RCC 7860 (cell line): Measurements from ENCODE around the gene PPP2R2B.

Experiments used
- DNase-seq: peaks from one replicate; pipeline ENCODE4 v3.0.0-alpha.2; 2015; ENCODE audit warnings: low spot score
- FAIRE-seq: peaks from 2 replicates; lab custom pipeline; 2012; peaks lifted over from hg19 to GRCh38; lab: Jason Lieb, UNC

PPP2R2B gene

DNA sequence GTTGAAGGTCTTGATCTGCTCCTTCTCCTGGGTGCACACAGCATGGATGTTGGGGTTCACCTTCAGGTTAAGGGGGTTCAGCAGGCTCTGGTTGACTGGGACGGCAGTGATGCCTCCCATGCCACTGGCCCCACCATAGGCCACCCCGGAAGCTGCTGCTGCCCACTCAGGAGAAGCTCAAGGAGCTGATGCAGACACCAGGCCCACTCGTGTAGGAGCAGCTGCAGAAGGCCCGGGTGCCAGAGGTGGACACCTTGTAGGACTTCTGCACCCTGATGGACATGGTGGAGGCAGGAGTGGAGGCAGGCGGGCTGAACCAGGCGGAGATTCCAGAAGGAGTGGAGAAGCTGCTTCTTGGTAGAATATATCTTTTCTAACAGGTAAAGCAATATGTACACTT is 171.2 kb downstream of the PPP2R2B start:
- DNase-seq (no peak), FAIRE-seq (no peak)

DNA sequence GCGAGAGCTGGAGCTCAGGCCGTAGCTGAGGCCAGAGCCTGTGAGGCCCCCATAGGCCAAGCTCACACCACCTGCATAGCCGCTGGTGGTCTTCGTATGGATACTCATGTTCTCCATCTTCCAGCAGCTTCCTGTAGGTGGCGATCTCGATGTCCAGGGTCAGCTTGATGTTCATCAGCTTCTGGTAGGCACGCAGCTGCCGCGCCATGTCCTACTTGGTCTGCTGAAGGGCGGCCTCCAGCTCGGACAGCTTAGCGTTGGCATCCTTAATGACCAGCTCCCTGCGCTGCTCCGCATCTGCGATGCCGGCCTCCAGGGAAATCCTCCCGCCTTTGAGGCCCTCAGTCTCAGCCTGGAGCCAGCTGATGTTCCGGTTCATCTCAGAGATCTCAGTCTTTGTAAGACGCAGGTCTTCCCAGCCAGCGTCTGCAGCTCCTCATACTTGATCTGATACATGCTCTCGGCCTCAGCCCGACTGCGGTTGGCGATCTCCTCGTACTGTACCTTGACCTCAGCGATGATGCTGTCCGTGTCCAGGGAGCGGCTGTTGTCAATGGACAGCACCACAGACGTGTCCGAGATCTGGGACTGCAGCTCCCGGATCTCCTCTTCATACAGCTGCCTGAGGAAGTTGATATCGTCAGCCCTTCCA is 172.1 kb downstream of the PPP2R2B start:
- FAIRE-seq (no peak), DNase-seq (no peak)

DNA sequence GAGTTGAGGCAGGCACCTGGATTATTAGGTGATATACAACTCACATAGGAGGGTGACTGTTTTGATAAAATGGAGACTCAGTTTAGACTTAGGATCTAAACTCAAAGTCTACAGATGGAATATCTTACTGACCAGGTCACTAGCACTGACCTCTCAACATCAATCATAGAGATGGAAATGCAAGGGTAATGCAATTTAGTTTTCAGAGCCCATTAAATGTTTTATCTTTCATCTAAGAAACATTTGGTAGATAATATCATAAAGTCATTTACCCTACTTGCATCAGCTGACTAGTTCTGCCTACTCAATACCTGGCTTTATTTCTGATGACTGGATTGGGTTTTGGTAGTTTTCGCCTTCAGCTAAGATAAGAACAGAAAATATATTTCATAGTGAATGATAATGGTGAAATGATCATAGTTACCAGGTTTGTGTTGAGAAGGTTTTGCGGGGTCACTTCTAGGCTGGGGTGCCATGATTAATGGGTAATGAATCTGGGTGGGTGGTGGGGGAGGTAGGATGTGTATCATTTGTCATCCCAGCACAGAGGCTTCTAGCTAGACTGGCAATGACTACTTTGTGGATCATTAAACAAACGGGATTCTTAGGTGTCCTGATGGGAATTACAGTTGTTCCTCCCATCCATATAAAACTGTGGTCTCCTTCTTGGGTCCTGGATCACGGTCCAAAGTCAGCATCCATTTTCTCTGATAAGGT is 173.4 kb downstream of the PPP2R2B start:
- DNase-seq (peak; percentile 59), FAIRE-seq (peak; percentile 84)

DNA sequence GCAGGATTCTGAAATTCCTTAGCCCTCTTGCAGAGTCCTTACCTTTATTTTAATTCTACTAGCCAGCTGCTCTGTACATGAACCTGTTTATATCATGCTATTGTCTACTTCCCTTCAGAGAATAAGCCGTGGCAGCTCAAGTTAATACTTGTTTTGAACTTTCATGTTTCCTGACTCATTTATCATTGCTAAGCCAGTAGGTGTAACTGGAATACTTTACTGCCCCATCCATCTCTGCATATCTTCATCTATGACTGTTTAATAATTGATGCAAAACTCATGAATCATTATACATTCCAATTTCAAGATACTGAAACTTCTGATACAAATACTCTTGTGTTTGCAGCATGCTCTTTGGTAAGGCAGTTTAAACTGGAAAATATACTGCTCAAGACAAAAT is 174.7 kb downstream of the PPP2R2B start:
- FAIRE-seq = peak; percentile 91
- DNase-seq = peak; percentile 56

DNA sequence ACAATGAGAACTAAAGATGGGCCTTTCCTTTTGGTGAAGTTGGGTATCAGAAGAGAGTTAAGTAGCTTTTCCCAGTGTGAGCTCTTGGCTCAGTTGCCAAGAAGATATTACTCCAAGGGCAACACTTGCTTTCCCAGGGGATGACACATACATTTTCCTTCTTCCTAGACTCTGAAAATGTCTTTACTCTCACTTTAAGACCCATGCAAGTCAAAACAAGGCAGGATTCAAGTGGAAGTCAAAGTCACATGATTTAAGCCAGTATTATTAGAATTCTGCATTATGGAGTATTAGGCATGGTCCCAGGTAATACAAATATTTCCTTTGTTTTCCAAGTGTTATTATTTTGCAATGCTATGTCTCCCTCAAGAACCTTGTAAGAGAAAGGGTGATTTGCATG is 175.1 kb downstream of the PPP2R2B start:
- no peak for FAIRE-seq

DNA sequence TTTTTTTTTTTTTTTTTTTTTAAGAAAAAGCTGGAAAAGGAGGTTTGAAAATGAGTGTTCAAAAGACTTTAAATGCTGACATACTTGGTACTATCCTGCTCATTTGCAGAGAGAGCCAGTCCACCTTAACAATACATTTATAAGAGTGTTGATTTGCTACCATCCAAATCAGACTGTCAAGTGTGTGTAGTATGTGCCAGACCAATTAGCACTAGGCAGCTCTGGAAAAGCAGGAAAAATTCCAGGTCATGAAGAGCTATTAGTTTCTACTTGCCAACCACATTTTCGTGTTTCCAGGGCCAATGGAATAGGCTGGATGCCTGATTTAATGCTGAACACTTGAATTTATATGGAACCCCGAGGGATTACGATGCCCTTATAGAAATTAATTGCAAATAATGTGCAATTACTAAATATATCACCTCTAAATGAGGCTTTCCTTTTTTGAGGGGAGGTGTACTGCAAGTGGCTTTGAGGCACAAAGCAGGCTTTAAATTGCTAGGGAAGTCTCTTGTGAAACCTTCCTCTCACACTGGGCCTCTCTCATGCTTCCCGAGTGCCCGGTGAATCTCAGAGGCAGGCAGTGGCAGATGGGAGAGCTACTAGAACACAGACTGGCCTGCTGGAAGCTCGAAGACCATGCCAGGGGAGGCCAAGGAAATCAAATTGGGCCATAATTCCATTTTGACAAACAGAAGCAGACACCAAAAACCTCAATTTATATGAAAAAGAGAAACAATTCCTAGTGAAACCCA is 178.7 kb downstream of the PPP2R2B start:
- FAIRE-seq = no peak
- DNase-seq = no peak

More for the DNA sequence above, 175.1 kb downstream of the PPP2R2B start:
- DNase-seq = no peak

DNA sequence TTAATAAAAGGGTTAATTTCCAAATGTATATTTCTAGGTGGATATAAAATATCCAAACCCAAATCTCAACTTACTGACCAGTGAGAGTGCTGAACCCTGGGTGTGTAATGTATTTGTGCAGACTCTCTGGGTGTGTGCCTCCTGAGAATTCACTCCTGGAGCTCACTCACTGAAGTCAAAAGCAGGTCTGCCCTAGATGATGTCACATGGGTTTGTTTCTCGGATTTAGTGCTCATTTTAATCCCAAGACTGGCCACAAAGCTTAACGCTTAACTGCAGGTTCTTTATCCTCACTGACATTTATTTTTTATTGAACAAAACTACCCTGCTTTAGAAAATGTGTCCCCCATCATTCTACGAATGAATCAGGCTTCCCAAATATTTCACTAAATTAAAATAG is 179.4 kb downstream of the PPP2R2B start:
- no peak for FAIRE-seq

DNA sequence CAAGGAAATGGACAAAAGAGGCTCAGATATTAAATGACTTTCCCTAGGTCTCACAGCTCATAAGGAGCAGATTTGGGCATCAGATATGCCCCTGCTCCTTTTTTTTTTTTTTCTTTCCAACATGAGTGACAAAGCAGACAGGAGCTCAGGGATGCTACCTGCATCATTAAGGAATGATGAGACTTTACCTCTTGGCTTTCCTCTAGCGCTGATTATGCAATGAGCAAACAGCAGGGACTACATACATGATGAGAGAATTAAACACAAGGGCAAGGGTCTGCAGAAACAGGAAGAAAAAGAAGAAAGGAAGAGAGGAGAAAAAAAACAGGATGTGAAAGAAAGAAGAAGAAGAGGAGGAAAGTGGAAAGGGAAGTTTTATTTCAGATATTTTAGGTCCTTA is 179.9 kb downstream of the PPP2R2B start:
- no peak for FAIRE-seq
- no peak for DNase-seq

More for the DNA sequence above, 179.4 kb downstream of the PPP2R2B start:
- no peak for DNase-seq

DNA sequence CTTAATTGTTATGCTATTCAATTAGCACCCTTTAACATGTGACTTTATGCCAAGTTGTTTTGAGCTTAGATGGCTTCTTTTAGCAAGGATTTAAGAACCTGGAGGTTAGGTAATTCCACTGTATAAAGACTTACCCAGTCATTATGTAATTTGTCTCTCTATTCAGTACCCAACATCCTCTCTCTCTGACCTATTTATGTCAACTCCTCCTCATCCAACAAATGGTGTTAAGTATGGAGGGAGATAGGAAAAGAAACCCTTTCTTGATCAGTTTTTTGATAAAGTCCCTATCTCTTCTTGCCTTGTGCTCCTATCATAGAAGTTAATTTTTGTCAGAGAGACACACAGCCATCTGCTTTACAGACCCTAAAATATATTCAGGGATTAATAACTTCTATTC is 181.3 kb downstream of the PPP2R2B start:
- FAIRE-seq (no peak), DNase-seq (no peak)

- no peak for FAIRE-seq
- no peak for DNase-seq
Measured at GRCh38 chr5:146695646-146696045, 182.9 kb downstream of the PPP2R2B start.

- DNase-seq (no peak), FAIRE-seq (no peak)
Measured at GRCh38 chr5:146690880-146691355, 187.6 kb downstream of the PPP2R2B start.

DNA sequence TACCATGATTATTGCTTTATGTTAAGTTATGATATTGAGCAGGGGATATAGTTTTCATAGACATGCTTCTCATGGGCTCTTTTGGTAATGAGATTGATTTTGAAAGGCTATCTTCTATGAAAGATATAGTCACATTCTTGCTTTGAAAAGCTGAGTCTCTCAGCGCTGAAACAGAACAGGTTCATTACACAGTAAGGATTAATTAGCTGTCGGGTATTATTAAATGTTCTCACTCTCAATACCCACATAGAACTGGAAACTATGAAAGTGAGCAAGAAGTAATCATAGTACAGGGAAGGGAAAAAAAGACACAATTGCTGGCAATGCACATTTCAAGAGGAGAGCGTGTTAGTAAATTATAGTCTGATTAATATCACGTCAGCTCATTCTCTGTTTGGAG is 190.9 kb downstream of the PPP2R2B start:
- no peak for DNase-seq
- no peak for FAIRE-seq

DNA sequence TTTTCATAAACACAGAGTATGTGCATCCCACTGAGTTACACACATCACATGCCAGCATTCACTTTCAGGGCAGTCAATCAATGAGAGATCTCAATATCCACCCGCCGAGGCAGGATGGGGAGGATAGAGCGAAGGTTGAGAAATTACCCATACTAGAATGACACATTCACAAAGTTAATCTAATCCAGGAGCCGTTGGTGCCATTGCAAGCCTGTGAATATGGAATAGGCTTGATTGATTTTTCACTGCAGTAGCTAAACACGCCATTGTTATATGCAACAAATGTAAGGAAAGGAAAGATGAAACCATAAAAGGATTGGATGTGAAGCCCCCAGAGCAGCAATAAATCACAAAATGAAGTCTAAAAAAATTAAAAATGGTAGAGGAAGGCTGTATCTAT is 194.7 kb downstream of the PPP2R2B start:
- DNase-seq = no peak
- no peak for FAIRE-seq

DNA sequence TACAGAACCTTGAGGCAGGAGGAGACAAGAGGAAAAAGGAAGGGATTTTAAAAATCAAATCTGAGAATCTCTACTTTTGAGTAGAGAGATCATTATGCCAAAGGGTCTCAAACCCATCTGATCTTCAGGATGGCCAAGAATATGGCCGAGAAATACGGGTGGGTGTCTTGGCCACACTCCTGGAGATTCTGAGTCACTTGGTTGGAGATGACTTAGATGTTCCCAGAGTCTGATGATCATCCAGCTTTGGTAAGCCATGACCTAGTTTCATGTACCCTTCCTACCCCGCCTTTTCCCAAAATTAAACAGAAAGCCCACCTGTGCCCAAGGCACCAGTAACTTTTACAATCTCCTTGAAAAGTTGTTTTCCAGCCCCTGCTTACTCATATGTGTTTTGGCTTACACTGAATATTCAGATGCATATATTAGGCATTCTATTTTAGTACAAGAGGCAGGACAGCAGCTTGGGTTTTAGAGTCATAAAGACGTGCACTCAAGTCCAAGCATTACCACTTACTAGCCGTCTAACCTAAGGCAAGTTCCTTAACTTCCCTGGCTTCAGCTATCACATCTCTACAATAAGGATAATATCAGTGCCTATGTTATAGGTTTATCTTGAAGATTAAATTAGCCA is 195.5 kb downstream of the PPP2R2B start:
- FAIRE-seq (no peak), DNase-seq (no peak)

GRCh38 chr5:146681585-146682105 is 196.9 kb downstream of the PPP2R2B start:
- FAIRE-seq (no peak), DNase-seq (no peak)

DNA sequence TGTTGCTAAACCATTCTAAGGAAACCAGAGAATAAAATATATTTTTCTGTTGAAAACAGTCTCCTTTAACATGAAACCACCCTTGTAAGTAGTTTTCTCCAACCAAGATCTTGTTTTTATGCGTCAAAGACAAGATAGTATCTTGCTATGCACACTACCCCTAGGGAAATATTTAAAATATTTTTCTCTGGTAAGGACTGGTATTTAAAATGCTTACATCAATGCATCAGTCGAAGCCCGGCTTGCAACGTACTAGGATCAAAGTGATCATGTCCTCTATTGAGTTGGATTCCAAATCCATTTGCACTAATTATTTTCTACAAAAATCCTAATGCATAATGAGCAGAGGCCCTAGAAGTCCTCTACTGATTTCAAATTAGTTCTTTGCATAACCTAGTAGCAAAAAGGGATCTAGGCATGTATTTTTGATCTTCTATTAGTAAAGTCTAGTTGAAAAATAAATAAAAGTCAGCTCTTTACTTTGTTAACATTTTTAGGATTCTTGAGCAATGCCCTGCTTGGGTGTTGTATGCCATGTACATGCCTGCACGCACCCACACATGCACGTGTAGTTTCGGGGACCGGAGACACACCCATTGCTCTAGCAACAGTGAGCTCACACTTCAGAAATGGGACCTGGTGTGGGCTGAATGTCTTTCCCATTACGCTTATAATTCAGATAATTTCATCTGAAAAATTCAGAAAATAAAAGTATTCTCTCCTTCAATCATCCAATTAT is 197.5 kb downstream of the PPP2R2B start:
- FAIRE-seq = no peak

DNA sequence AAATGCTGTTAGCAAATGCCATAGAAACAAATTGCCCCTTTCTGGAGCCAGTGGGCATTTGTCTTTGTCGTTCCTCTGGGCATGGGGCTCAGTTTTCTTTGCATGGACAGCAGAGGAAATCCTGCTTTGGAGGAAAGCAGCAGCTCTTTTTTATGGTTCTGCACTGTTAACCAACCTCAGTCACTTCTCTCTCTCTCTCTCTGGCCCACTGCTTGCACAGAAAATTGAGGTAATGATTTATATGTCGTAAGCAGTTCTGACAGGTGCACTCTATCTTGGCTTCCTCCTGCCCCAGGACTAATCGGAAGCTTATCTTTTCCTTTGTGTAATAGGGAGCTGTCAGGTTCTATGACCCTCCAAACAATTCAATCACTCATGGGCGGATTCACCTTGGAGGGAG is 202.9 kb downstream of the PPP2R2B start:
- FAIRE-seq = peak; percentile 64
- DNase-seq = peak; percentile 23

More for the DNA sequence above, 197.5 kb downstream of the PPP2R2B start:
- no peak for DNase-seq

- DNase-seq = no peak
- no peak for FAIRE-seq
Measured at GRCh38 chr5:146672866-146673265, 205.7 kb downstream of the PPP2R2B start.

GRCh38 chr5:146671561-146672295 is 206.8 kb downstream of the PPP2R2B start:
- DNase-seq (no peak), FAIRE-seq (no peak)

GRCh38 chr5:146669656-146670055 is 208.9 kb downstream of the PPP2R2B start:
- no peak for DNase-seq

More at GRCh38 chr5:146669656-146670055, 208.9 kb downstream of the PPP2R2B start:
- FAIRE-seq = no peak
